Ovary (tissue), 9 donors: Measurements from ENCODE around the gene IRF1. TPM values are rescaled to one million over a fixed set of nuclear protein-coding genes. Genes with fewer than 3 reads are reported as not detected.

Experiments used
- DNase-seq, 5 donors: peaks; one replicate each; pipeline ENCODE4 v3.0.0-alpha.2; 2019 to 2020
- H3K27ac ChIP-seq, 2 donors: fragments of 200-600 bp; one replicate each; pipeline versions ENCODE4 v1.5.1 to v1.8.0; 2019 to 2022
- H3K27me3 ChIP-seq: fragments of 200-600 bp; one replicate; pipeline ENCODE4 v1.8.0; 2022
- H3K36me3 ChIP-seq: fragments of 200-600 bp; sonication (generic); one replicate; pipeline ENCODE4 v1.5.1; 2019
- H3K4me1 ChIP-seq: one replicate; pipeline ENCODE4 v1.8.1; 2013; ENCODE audit warnings: mild to moderate bottlenecking, moderate library complexity; ENCODE audit not compliant: insufficient read depth
- H3K4me3 ChIP-seq: fragments of 200-600 bp; sonication (generic); one replicate; pipeline ENCODE4 v1.5.1; 2017
- H3K9me3 ChIP-seq, 2 donors: fragments of 200-600 bp in 1 of 2; sonication (generic) in 1 of 2; one replicate each; pipeline versions ENCODE4 v1.5.1 to v1.8.1; 2013 to 2019; ENCODE audit warnings: mild to moderate bottlenecking in 1 of 2, moderate library complexity in 1 of 2
- CTCF ChIP-seq, 3 donors: fragments of 450-650 bp in 2 of 3; fragments of 200-600 bp in 1 of 3; IDR thresholded peaks; one replicate each; pipeline versions ENCODE4 v1.5.1 to v1.8.0; 2016 to 2022; ENCODE audit warnings: antibody characterized with exemption in 3 of 3, mild to moderate bottlenecking in 1 of 3
- EP300 ChIP-seq: sonication (generic); formaldehyde crosslinking; IDR thresholded peaks from one replicate; pipeline ENCODE4 v1.6.1; 2017; ENCODE audit warnings: antibody characterized with exemption
- POLR2A ChIP-seq: fragments of 450-650 bp; IDR thresholded peaks from one replicate; pipeline ENCODE4 v1.6.1; 2017; ENCODE audit warnings: antibody characterized with exemption, mild to moderate bottlenecking, moderate library complexity
- WGBS, 3 donors: extraction: QIAGEN DNeasy Blood & Tissue Kit in 1 of 3; methylation state at CpG; one replicate each; pipeline versions ENCODE4 v1.1.5 to v1.1.7; 2013 to 2017; 5-methylcytosine and 5-hydroxymethylcytosine counted together
- intact Hi-C, 4 donors: fragments of 100-400 bp; cut with DNase I; formaldehyde crosslinking; loops; one replicate each; pipeline versions ENCODE4 v1.11.0 to v1.15.1; 2022 to 2023
- polyA plus RNA-seq, 2 donors: library from polyadenylated mRNA; stranded (reverse); fragments of 200-250 nt in 1 of 2; fragments of 350-450 nt in 1 of 2; fragmentation: Illumina TruSeq in 1 of 2; extraction: RNeasy Lipid Tissue Mini Kit (QIAGEN cat#74804) in 1 of 2; gene quantifications; one replicate each; pipeline ENCODE4 v1.2.3, GENCODE V29; 2013 to 2014
- small RNA-seq: library from RNA; depleted of rRNA; stranded (forward); fragments of <200 nt; gene quantifications from one replicate; pipeline ENCODE3, GENCODE V24; 2016
- total RNA-seq, 7 donors: library from RNA; depleted of rRNA in 2 of 7; stranded (reverse); fragments of >200 nt in 2 of 7; fragmentation: NEBNext Ultra II Directional in 3 of 7; extraction: Animal tissue kit (Norgen Biotek cat#: 25700) in 3 of 7; gene quantifications; one replicate each; pipeline versions ENCODE4 v1.1.0 to v1.2.4, GENCODE V29; 2016 to 2023
- donor health status: DM: no; HTN: no; CAD: no; lungs with moderate emphysema.
- donor health status: DM: no; HTN: no; CAD: no.
- donor health status: Bipolar disorder and iron deficiency.
- donor health status: DM: yes; HTN: yes; CAD: no.
- donor health status: DM: no; HTN: no; CAD: no.
- donor health status: DM: yes; HTN: yes; CAD: no.

Gene IRF1
- total and polyA plus RNA-seq, 9 donors = 17.3 to 126 (median 26.7) TPM

GRCh38 chr5:132433141-132433540, 57.4 kb downstream of the IRF1 start:
- TF ChIP-seq CTCF (IDR thresholded peaks at IDR 0.05) = no peak
- no peak for TF ChIP-seq POLR2A
- TF ChIP-seq EP300 = no peak
- no peaks in the 10 kb centered on the region for H3K27me3 ChIP-seq
- no peak overlapping the region for H3K4me3 ChIP-seq
- no peak overlapping the region for H3K27ac ChIP-seq
- intact Hi-C loops = no loop called here
- H3K36me3 ChIP-seq = no peaks in the 10 kb centered on the region
- peak in 1 of 5 donors; percentile 6 for DNase-seq
- peaks cover 25% of the 10 kb centered on the region for H3K4me1 ChIP-seq
- 89 to 93% (median 89%) methylated on average over 6 of the region's 6 CpGs for WGBS, 3 donors
- no peaks in the 10 kb centered on the region for H3K9me3 ChIP-seq

- Histone ChIP-seq H3K4me3 (no peak overlapping the region), H3K9me3 (no peaks in the 10 kb centered on the region), H3K27ac (no peak overlapping the region), H3K27me3 (no peaks in the 10 kb centered on the region), H3K36me3 (no peaks in the 10 kb centered on the region), H3K4me1 (peaks cover 26% of the 10 kb centered on the region)
- TF ChIP-seq POLR2A (no peak), EP300 (no peak), CTCF (IDR thresholded peaks at IDR 0.05) (no peak)
- 92 to 97% (median 95%) methylated on average over 4 of the region's 4 CpGs for WGBS, 3 donors
- intact Hi-C loops = no loop called here
- peak in 1 of 5 donors; percentile 3 for DNase-seq
Observed at GRCh38 chr5:132431632-132432031, 58.9 kb downstream of the IRF1 start.

Small RNA genes lying within 50 kb of the gene (small RNA-seq; reads per million reads assigned to genes)
- gene RF00019 = not detected

Other genes starting within 250 kb of the IRF1 start
- 10 to 100 TPM; 17.9 to 63.4 (median 45.4) TPM for gene PDLIM4, start 233.1 kb downstream of the IRF1 start, total RNA-seq
- gene PDLIM4, start 233.1 kb downstream of the IRF1 start, polyA plus RNA-seq = 10 to 100 TPM in 1 of 2 donors, 1 to 10 TPM in 1; 3.4 to 25.9 TPM
- gene SLC22A4, start 196.4 kb downstream of the IRF1 start, total RNA-seq = 1 to 10 TPM in 6 of 7 donors, under 1 TPM in 1; 0.72 to 7.7 (median 3.0) TPM
- 1 to 10 TPM; 1.1 to 1.7 TPM for gene SLC22A4, start 196.4 kb downstream of the IRF1 start, polyA plus RNA-seq
- gene SLC22A5, start 121.1 kb downstream of the IRF1 start, total RNA-seq = 10 to 100 TPM in 6 of 7 donors, 1 to 10 TPM in 1; 8.7 to 37.5 (median 10.6) TPM
- gene SLC22A5, start 121.1 kb downstream of the IRF1 start, polyA plus RNA-seq = 10 to 100 TPM in 1 of 2 donors, 1 to 10 TPM in 1; 5.2 to 10.4 TPM
- not detected for gene IL5, start 52.7 kb upstream of the IRF1 start, total RNA-seq
- not detected for gene IL5, start 52.7 kb upstream of the IRF1 start, polyA plus RNA-seq
- 10 to 100 TPM; 23.7 to 41.5 (median 36.4) TPM for gene RAD50, start 66.2 kb upstream of the IRF1 start, total RNA-seq
- 10 to 100 TPM in 1 of 2 donors, 1 to 10 TPM in 1; 9.4 to 21.1 TPM for gene RAD50, start 66.2 kb upstream of the IRF1 start, polyA plus RNA-seq
- gene IL13, start 167.4 kb upstream of the IRF1 start, total RNA-seq = not detected
- gene IL13, start 167.4 kb upstream of the IRF1 start, polyA plus RNA-seq = not detected
- not detected for gene IL4, start 183.2 kb upstream of the IRF1 start, total RNA-seq
- not detected for gene IL4, start 183.2 kb upstream of the IRF1 start, polyA plus RNA-seq
- gene KIF3A, start 246.8 kb upstream of the IRF1 start, total RNA-seq = 10 to 100 TPM in 4 of 7 donors, 1 to 10 TPM in 3; 8.0 to 13.0 (median 11.3) TPM
- gene KIF3A, start 246.8 kb upstream of the IRF1 start, polyA plus RNA-seq = 1 to 10 TPM; 4.2 to 9.0 TPM